GM12891 (cell line): ENCODE data around the gene FLG2.

Source experiments
- POLR2A ChIP-seq: IDR thresholded peaks from 2 replicates; pipeline ENCODE4 v1.6.1; 2011; ENCODE audit warnings: low read depth, low read length, control low read depth
- SPI1 ChIP-seq: IDR thresholded peaks from 2 replicates; pipeline ENCODE4 v1.6.1; 2011; ENCODE audit warnings: low read depth, low read length, control low read depth
- TAF1 ChIP-seq: IDR thresholded peaks from 2 replicates; pipeline ENCODE4 v1.6.1; 2011; ENCODE audit warnings: low read depth, low read length, control low read depth

DNA sequence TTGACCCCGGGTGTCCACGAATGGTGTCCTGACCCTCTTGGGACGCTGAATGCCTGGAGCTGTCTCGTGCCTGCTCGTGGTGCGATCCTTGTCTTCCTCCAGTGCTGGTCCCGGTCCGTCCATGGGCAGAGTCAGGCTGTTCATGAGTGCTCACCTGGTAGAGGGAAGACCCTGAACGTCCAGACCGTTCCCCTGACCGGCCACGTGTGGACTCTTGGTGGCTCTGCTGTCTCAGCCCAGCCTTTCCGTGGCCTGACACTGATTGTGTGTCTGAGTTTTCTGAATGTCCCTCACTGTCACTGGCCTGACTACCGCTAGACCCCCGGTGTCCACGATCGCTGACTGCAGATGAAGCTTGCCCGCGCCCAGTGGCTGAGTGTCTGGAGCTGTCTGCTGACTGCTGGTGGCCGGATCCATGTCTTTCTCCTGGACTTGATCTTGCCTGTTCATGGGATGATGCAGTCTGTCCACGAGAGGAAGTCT is 46.4 kb downstream of the FLG2 start:
- TF ChIP-seq TAF1 (no peak), POLR2A (no peak), SPI1 (no peak)
